Lung microvascular endothelial cell (primary cell): ENCODE data around the gene SDHAF4. TPM values are rescaled to one million over a fixed set of nuclear protein-coding genes. Genes with fewer than 3 reads are reported as not detected.
"Not testable (repeated sequence)": the region's sequence is repeated elsewhere in the genome, so short reads cannot be mapped to it uniquely, and the experiment has no call there.

Experiments
- DNase-seq, 2 donors: peaks; one replicate each; pipeline versions ENCODE4 v3.0.0 to v3.0.0-alpha.2; 2010; ENCODE audit warnings: low read depth in 2 of 2
- total RNA-seq: library from RNA; depleted of rRNA; stranded (reverse); fragments of >200 nt; gene quantifications from 2 replicates; pipeline ENCODE4 v1.2.1, GENCODE V29; 2014

Gene SDHAF4
- total RNA-seq, 1 donor from 2014 or later: 4.6 TPM

DNA sequence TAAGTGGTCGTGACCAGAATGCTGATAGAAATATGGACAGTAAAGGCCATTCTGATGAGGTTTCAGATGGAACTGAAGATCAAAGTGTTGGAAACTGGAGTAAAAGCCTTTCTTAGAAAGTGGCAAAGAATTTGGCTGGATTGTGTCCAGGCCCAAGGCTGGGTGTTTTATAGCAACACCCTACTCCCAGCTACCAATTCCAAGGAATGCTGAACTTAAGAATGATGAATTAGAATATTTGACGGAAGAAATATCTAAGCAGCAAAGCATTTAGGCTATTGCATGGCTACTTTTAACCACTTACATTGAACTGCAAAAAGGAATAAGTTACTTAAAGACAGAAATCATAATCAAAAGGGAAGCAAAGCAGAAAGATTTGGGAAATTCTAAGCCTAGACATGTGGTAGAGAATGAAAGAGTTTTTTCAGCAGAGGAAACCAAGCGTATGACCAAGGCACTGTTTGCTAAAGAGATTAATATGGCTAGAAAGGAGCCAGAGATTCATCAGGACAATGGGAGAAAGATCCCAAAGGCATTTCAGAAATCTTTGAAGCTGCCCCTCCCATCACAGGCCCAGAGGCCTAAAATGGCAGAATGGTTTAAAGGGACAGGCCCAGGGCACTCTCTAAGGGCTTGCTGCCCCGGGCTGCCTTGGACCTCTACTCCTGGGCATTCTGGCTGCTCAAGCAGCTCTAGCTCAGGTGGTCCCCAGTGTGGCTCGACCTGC is 25.8 kb downstream of the SDHAF4 start:
- no peak for DNase-seq

DNA sequence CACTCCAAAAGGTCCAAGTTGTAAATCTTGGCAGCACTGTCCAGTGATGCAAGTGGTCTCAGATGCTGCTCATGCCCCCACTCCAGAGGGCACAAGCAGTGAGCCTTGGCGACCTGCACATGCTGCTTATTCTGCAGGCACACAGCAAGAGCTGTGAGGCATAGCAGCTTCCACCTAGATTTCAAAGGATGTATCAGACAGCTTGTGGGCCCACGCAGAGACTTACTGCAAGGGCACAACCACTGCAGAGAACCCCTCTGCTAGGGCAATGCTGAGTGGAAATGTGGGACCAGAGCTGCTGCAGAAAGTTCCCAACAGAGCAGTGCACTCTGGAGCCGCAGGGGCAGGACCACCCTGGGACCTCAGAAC is 26.4 kb downstream of the SDHAF4 start:
- DNase-seq: no peak

DNA sequence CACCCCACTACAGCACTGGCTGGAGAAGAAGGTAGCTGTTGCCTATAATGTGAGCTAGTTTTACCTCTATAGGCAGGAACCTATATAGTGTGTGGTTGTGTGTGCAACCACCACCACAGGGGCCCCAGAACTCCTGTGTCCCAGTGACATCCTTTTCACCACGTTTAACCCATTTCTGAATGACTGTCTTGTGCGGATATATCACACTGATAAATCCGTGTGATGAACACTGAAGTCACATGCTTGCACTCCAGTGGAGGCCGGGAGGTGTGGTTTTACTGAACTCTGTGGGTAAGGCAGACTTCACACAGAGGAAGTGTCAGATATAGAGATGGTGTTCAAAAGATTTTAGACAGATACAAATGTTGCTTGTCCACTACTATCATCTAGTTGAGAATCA is 32.5 kb downstream of the SDHAF4 start:
- no peak for DNase-seq

DNA sequence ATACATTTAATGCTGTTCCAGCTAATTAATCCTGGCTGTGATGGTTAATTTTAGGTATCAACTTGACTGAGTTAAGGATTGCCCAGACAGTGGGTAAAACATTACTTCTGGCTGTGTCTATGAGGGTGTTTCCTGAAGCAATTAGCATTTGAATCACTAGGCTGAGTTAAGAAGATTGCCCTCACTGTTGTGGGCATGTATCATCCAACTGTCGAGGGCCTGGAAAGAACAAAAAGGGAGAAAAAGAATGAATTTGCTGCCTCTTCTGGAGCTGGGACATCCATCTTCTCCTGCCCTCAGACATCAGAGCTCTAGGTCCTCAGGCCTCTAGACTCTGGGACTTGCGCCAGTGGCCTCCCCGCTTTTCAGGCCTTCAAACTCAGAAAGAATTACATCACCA is 34.3 kb downstream of the SDHAF4 start:
- DNase-seq: no peak

DNA sequence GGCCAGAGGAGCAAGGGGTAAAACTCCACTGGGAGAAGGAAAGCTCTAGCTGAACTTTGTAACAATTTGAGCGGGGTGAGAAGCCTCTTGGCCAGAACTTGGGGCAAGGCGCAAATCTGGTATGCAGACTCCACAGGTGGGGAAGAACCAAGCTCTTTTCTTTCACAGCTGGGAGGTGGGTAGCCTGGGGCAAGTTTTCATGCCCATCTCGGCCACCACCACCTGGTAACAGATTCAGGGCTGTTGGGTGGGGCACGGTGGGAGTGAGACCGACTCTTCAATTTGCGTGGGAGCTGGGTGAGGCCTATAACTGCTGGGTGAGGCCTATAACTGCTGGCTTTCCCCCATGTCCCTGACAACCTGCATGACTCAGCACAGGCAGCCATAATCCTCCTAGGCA is 37.5 kb downstream of the SDHAF4 start:
- DNase-seq: no peak

DNA sequence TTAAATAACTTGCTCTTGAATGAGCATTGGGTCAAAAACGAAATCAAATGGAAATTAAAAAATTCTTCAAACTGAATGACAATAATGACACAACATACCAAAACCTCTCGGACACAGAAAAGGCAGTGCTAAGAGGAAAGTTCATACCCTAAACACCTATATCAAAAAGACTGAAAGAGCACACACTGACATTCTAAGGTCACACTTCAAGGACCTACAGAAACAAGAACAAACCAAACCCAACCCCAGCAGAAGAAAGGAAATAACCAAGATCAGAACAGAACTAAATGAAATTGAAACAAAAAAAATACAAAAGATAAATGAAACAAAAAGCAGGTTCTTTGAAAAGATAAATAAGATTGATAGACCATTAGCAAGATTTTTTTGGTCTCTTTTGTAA is 40.6 kb downstream of the SDHAF4 start:
- DNase-seq: not testable (repeated sequence)

DNA sequence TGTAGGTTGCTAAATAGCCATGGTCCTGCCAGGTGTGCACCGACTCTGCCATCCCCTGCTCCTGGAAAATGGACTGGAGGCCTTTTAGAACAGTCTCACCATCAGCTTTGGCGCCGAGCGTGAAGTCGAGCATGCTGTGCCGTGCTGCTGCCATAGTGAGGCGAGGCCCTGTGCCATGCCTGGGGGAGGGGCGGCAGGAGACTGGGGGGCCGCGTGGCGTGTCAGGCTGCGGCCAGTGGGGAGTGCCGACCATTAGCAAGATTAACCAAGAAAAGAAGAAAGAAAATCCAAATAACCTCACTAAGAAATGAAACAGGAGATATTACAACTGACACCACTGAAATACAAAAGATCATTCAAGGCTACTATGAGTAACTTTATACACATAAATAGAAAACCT is 42.5 kb downstream of the SDHAF4 start:
- DNase-seq: not testable (repeated sequence)

DNA sequence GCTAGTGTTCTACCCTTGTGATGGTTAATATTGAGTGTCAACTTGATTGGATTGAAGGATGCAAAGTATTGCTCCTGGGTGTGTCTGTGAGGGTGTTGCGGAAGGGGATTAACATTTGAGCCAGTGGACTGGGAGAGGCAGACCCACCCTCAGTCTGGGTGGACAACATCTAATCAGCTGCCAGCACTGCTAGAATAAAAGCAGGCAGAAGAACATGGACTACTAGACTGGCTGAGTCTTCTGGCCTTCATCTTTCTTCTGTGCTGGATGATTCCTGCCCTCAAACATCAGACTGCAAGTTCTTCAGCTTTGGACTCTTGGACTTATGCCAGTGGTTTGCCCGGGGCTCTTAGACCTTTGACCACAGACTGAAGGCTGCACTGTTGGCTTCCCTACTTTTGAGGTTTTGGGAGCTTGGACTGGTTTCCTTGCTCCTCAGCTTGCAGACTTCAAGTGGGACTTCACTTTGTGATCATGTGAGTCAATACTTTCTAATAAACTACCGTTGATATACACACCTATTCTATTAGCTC is 50.1 kb downstream of the SDHAF4 start:
- no peak for DNase-seq

DNA sequence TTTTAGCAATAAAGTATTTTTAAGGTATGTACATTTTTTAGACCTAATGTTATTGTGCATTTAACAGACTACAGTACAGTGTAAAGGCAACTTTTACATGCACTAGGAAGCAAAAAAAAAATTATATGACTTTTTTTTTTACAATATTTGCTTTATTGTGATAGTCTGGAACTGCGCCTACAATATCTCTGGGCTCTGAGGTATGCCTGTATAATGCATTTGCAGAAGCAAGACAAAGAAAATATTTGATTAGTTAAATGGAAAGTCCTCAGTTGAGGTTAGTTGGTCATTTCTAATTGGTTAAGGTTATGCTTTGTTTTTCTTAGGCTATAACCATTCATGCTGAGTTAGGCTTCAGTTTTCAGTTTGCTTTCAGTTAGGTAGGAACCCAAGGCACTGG is 54.0 kb downstream of the SDHAF4 start:
- DNase-seq: no peak

DNA sequence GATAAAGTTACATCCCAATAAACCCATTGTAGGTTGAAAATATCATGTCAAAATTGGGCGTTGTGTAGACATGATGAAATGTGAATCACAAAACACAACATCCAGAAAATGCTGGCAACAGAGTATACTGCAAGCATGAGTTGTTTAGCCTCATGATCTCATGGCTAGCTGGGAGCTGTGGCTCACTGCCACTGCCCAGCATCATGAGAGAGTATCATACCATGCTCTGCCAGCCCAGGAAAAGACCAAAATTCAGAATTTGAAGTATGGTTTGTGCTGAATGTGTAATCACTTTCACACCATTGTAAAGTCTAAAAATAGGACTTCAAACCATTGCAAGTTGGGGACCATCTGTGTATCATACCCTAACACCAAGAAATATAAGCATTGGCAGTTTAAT is 55.7 kb downstream of the SDHAF4 start:
- no peak for DNase-seq

DNA sequence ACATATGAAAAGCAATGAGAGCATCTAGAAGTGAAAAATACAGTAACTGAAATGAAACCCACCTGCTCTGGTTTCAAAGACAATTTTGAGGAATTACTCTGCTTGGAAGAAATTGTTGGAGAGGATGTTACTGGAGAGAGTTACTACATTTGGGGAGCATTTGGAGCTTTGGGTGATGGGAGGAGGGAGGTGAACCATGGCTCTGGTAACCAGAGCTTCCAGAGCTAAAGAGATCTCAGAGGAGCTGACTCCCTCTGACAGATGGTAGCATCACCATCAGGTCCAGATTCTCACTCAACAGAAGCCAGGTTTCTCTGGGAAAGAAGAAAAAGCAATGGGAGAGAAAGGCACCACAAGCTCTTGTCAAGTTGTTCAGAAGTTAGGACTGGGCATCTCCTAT is 58.7 kb downstream of the SDHAF4 start:
- DNase-seq: no peak

DNA sequence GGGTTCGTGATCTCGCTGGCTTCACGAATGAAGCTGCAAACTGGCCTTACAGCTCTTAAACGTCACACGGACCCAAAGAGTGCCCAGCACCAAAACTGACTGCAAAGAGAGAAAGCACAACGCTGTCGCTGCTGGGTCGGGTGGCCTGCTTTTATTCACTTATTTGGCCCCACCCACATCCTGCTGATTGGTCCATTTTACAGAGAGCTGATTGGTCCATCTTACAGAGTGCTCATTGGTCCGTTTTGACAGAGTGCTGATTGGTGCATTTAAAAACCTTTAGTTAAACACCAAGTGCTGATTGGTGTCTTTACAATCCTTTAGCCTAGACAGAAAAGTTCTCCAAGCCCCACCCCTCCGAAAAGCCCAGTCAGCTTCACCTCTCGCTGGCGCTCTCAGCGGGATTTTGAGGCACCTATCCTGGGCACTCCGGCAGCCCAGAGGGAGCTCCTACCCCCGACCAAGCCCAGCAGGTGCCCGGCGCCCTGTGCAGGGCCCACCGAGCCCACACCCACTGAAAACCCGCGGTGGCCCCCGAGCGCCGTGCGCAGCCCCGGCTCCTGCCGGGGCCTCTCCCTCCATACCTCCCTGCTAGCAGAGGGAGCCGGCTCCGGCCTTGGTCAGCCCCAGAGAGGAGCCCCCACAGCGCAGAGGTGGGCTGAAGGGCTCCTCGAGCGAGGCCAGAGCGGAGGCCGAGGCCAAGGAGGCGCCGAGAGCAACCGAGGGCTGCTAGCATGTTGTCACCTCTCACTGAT is 60.9 kb downstream of the SDHAF4 start:
- no peak for DNase-seq

DNA sequence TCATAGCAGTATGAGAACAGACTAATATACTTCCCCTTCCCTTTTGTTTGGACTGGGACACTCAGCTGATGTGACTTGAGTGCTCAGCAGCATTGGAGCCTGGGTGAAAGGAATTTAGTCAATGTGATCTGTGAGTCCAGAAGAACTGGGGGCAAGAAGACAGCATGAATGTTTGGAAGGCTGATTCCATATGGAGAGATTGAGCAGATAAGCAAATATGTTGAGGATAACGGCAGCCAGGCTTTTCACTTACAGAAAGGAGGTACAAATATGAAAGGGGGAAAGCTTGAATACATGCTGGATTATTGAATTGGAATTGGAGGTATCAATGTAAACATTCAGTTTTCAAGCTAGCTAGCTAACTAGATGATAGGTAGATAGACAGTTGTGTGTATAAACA is 63.2 kb downstream of the SDHAF4 start:
- DNase-seq: no peak

DNA sequence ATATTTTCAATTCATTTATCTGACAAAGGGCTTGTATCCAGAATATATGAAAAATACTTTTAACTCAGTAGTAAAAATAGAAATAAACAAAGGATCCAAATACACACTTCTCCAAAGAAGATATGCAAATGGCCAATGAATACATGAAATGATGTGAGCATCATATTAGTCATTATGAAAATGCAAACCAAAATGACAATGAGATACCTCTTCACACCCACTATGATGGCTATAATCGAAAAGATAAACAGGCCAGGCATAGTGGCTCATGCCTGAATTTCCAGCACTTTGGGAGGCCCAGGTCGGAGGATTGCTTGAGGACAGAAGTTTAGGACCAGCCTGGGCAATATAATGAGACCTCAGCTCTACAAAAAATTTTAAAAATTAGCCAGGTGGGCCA is 67.1 kb downstream of the SDHAF4 start:
- DNase-seq: no peak

DNA sequence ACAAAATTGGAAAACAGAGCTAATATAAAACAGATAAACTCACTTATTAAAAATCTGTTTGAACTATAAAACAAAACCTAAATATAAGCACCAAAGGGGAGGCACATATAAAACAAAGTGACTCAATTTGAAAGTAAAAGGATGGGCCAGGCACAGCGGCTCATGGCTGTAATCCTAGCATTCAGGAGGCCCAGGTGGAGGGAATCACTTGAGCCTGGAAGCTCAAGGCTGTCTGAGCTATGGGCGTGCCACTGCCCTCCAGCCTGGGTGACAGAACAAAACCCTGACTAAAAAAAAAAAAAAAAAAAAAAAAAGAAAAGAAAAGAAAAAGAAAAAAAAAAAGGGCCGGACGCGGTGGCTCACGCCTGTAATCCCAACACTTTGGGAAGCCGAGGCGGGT is 69.9 kb downstream of the SDHAF4 start:
- DNase-seq: no peak

DNA sequence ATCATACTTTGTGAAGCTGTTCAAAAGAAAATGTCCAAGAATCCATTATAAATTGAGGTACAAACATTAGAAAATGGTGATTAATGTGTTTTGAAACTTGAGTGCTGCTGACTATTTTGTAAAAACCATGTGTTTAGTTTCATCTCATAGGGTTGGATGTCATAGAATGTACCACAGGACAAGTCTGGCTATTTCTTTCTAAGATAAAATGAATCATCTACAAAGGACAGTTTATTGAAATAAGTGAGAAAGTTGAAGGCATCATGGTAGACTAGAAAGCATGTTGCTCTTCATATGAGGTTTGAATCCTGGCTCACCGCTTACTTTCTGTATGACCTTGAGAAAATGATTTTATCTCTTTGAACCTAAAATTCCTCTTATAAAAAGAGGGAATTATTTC is 71.7 kb downstream of the SDHAF4 start:
- no peak for DNase-seq

Other genes with a start within 250 kb of the SDHAF4 start
- gene FAM135A, start 153.4 kb upstream of the SDHAF4 start, total RNA-seq: 9.1 and 9.2 TPM in 2 replicates
- gene SMAP1, start 101.0 kb downstream of the SDHAF4 start, total RNA-seq: 11.6 and 12.3 TPM in 2 replicates